Sigmoid colon (tissue), 4 donors: ENCODE measurements around the gene IQCF2.

ENCODE experiments used
- EP300 ChIP-seq, 4 donors: sonication (generic); formaldehyde crosslinking; IDR thresholded peaks; one replicate each; pipeline ENCODE4 v1.6.1; 2017; ENCODE audit warnings: antibody characterized with exemption in 4 of 4
- TF ChIP-seq, protein P1 (sequence below), 4 experiments: fragments of 450-650 bp in 3 of 4; fragments of 200-600 bp in 1 of 4; IDR thresholded peaks; one replicate each; pipeline ENCODE4 v1.5.1; 2016 to 2019; ENCODE audit warnings: antibody characterized with exemption in 4 of 4, mild to moderate bottlenecking in 3 of 4, moderate library complexity in 2 of 4

DNA sequence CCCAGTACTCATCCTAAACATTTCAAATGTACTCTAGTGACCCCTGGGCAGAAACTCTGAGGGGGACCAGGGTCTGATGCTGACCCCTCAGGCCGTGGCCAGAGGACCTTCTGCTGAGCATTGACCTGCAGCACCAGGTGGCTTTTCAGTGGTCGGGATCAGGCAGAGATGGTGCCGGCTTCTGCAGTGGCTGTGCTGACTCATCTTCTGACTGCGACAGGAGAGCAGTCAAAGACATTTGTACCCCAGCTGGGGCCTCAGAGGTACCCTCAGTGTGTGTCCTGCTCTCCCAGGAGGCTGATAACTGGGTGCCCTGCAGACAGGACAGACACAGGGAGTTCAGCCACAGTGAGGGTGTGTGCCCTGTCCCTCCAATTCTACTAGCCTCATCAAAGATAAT, 45.8 kb upstream of the IQCF2 start:
- no peak for TF ChIP-seq EP300 (IDR thresholded peaks at IDR 0.05)
- TF ChIP-seq, protein P1, sequence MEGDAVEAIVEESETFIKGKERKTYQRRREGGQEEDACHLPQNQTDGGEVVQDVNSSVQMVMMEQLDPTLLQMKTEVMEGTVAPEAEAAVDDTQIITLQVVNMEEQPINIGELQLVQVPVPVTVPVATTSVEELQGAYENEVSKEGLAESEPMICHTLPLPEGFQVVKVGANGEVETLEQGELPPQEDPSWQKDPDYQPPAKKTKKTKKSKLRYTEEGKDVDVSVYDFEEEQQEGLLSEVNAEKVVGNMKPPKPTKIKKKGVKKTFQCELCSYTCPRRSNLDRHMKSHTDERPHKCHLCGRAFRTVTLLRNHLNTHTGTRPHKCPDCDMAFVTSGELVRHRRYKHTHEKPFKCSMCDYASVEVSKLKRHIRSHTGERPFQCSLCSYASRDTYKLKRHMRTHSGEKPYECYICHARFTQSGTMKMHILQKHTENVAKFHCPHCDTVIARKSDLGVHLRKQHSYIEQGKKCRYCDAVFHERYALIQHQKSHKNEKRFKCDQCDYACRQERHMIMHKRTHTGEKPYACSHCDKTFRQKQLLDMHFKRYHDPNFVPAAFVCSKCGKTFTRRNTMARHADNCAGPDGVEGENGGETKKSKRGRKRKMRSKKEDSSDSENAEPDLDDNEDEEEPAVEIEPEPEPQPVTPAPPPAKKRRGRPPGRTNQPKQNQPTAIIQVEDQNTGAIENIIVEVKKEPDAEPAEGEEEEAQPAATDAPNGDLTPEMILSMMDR (IDR thresholded peaks at IDR 0.05) = no peak
